Activated gamma-delta T cell treated with anti-CD3 and anti-CD28 coated beads, Interleukin-2, amount 50 U/mL, for 16 hours (primary cell): ENCODE results near the gene GPR4.
"Not testable (repeated sequence)": the region's sequence is repeated elsewhere in the genome, so short reads cannot be mapped to it uniquely, and the experiment has no call there.

ENCODE experiments used
- DNase-seq: peaks from one replicate; pipeline ENCODE4 v3.0.0-alpha.2; 2020; ENCODE audit warnings: low read depth

The GPR4 gene

DNA sequence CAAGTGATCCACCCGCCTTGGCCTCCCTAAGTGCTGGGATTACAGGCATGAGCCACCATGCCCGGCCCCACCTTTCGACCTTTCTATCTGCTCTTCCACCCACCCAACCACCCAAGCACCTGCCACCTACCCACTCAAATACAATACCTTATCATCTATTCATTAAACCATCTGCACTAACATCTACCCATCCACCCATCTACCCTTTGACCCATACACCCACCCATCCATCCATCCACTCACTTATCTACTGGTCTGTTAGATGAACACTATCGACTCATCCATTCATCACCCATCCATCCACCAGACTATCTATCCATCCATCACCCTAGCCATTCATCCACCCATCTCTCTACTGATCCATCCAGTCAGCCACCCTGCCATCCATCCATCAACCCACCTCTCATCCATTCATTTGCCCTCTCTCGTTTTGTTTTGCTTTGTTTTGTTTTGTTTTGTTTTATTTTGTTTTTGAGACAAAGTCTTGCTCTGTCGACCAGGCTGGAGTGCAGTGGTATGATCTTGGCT is 20.0 kb upstream of the GPR4 start:
- no peak for DNase-seq

DNA sequence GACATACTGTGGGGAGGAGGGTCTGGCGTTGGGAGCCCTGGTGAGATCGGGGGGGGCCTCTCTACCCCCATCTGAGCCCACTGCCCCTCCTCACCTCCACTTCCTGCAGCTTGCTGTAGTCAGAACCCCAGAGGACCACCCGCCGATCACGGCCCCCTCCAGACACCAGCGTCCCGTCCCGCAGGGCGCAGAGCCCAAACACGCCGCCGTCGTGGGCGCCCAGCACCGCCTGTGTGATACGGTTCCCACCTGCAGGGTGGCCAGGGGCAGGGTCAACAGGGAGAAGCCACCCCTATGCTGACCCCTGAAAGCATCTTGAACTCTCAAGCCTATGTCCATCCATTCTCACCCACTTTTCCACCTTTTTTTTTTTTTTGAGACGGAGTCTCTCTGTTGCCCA is 19.4 kb upstream of the GPR4 start:
- DNase-seq = no peak

DNA sequence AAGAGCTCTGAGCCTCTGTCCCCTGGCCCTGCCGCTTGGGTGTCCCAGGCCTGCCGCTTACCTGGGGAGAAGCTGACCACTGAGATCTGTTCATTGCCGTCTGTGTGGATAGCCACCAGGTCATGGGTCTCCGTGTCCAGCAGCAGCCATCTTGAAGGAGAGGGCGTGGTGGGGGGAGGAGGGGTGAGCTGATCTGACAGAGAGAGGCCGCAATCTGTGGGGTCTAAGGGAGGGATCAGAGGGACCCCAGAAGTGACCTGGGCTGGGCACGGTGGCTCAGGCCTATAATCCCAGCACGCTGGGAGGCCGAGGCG is 14.6 kb upstream of the GPR4 start:
- DNase-seq = no peak

DNA sequence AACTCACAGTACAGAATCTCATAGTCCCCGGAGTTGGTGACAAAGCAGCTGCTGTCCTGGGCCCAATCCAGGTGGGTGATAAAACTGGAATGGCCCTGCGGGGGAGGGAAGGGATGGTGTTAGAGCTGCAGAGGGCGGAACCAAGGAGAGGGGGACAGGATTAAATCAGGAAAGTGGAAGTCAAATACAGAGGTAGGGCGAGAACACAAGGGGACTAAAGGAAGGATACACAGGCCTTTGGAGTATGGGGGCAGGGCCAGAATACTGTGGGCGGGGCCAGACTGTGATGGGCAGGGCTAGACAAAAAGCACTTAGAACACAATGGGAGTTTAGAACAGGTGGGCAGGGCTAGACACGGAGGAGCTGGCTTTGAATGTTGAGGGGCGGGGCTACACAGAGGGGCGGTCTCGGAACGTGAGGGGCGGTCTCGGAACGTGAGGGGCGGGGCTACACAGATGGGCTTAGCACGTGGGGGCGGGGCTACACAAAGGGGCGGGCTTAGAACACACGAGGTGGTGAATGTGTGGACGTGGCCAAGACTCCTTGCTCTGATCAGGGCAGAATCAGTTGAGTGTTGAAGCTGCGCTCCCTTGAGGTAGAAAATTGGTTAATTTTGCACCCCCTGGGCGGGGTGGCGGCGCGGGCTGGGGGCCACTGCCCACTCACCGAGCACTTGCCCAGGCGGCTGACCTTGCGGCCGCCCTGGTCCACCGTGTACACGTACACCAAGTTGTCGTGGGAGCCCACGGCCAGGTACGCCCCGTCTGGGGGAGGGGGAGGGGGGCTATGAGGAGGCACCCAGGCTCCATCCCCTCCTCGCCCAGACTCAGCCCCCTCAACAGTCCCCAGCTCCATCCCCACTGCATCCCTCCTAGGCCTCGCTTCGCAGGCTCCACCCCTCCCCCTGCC is 14.0 kb upstream of the GPR4 start:
- peak; percentile 28 for DNase-seq

DNA sequence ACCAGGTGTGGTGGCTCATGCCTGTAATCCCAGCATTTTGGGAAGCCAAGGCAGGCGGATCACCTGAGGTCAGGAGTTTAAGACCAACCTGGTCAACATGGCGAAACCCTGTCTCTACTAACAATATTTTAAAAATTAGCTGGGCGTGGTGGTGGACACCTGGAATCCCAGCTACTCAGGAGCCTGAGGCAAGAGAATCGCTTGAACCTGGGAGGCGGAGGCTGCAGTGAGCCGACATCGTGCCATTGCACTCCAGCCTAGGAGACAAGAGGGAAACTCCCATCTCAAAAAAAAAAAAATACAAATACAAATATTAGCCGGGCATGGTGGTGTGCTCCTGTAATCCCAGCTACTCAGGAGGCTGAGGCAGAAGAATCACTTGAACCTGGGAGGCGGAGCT is 13.0 kb upstream of the GPR4 start:
- not testable (repeated sequence) for DNase-seq

DNA sequence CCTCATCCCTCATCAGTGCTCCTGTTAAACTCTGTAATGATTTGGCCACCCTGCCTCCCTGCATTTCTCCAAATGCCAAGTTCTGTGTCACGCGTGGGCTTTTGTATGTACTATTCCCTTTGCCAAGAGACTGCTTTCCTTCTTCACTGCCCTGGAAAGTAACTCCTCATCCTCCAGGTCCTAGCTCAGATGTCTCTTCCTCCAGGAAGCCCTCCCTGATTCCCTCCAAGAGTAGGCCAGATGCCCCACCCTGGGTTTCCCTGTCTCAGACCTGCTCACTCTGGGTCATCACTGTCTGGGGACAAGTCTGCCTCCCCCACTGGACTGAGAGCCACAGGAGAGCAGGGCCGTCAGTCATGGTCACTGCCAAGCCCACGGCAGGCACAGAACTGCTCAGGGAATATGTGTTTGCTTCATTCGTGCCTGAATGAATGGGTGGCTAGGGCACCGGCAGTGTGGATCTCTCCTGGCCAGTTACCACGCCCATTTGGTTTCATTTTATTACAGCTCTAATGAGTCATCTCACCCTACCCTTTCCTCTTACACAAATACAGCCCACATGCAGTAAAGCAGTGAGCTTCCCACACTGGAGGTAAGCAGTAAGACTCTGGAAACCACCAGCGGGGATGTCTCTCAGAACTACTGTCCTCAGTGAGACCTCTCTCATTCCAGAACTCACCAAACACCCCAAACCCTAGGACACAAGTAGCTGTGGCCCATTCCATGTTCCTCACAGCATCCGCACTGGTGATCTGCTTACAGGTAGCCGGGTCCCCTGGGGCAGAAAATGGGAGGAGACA is 12.1 kb upstream of the GPR4 start:
- DNase-seq = peak; percentile 7

DNA sequence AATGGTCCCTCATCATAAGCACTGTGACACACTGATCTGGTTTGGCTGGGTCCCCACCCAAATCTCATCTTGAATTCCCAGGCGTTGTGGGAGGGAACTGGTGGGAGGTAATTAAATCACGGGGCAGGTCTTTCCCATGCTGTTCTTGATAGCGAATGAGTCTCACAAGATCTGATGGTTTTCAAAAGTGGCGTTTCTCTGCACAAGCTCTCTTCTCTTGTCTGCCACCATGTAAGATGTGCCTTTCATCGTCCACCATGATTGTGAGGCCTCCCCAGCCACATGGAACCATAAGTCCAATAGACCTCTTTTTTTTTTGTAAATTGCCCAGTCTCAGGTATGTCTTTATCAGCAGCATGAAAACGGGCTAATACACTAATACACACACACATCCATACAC is 6.9 kb upstream of the GPR4 start:
- DNase-seq = no peak

DNA sequence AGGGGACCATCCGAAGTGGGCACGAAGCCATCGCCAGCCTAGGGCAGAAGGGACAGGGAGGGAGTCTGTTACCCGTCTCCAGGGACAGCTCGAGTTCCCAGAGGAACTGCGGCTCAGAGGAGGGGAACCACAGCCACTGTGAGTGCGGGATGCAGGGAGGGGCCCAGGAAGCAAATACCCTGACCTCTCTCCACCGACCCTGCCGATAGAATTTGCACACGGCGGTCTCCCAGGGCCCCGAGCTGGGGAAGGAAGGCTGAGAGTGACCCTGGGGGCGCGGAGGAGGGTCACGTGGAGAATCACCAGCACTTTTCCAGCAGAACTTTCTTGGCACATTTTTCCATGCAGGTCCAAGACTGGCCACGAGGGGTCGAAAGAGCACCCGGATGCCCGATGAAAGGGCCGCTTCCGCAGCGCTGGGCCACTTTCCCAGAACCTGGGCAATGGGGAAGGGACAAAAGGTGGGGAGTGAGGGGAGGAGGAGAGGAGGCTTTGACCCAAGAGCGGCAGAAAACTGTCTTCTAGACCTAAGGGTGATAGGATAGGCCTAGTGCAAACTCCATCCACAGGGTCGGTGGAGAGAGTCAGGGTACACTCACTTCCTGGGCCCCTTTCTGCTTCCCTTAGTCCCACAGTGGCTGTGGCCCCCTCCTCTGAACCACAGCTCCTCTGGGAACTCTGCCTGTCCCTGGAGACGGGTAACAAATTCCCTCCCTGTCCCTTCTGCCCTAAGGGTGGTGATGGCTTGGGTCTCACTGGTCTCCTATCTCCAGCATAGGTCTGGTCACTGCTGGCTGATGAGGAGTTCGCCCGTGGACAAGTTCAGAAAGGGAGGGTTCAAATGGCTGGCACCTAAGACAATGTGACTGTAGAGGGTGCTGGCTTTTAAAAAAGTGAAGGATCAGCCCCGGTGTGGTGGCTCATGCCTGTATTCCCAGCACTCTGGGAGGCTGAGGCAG is 5.3 kb upstream of the GPR4 start:
- no peak for DNase-seq

DNA sequence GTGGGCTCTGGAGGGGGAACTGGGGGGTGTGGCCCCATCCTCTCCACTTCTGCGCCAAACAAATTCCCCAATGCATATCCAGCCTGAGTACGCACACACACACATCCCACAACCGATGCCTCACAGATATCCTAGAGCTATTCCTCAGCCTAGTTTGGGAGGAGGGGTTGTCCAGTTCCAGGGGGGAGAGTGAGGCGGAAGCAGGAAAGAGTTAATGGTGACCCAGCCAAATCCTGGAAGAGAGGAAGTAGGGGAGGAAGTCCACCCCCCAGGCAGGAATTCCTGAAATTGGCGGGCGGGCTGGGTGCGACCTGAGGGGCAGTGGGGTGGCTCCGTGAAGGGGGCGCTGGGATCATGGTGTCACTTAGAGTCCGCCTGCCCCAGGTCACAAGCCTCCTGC is 897 bp downstream of the GPR4 start:
- no peak for DNase-seq

DNA sequence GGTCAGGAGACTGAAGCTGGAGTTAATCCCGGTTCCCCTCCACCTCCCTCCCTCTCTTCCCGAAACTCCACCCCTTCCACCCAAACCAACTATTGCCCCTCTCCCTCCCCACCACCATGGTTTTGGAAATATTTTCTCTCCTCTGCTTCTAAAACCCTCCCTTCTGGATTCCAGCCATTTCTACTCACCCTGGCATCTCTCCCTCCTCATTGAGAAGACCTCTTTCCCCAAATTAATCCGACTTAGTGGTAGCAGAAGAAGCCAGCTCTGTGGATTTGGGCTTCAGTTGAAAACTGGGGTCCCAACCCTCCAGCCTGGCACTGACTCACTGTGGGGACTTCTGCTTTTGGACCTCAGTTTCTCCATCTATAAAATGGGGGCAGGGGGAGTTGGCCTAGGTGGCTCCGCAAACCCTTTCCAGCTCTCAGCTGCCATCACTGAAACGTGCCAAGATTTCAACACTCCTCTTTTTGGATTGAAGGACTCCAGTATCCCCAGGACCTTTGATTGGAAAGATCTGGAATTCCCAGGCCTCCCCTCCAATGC is 1.6 kb downstream of the GPR4 start:
- DNase-seq = no peak

DNA sequence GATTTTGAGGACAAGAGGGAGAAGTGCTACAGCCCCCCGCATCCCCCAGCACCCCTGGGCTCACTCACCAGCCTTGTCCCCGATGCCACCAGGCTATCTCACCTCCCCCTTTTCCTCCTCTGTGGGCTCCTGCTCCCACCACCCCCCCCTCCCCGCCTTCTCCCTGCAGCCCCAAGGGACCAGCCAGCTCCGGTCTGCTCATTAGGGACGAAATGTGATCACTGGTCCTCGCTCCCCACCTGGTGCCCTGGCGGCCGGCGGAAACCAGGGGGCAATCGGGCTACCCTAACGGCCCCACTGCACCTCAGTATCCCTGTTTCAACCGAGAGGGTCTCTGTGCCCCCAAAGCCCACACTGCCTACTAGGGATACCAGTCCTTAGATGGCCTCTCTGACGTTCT is 2.7 kb downstream of the GPR4 start:
- DNase-seq = no peak

DNA sequence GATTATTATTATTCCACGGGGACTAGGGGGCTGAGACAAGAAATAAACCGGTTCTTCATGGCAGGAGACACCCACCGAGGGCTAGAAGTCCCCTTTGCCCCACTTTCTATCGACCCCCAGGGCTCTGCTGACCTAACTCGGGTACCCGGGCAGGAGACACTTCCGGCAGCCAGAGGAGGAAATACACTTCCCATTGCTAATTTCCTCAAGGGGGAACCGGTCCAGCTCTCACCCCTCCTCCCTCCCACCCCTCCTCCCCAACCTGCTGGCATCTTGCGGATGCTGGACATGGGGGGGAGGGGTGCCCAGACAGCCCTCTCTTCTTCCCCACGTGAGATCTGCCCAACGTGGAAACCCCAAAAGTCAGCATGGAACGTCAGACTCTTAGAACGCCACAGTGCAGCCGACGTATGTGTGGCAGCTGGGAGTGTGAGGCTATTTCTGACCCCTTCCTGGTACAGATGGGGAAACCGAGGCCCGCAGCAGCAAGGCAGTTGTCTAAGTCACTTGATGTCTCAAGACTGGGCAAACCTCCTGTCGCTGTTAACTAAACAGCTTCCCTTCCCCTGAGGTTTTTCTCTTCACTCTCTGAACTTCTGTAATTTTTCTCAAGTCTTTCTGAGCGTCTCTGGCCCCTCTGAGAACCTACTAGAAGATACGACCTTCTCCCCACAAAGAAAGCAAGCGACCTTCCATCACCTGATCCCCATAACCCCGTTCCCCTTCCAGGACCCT is 3.6 kb downstream of the GPR4 start:
- DNase-seq = no peak

DNA sequence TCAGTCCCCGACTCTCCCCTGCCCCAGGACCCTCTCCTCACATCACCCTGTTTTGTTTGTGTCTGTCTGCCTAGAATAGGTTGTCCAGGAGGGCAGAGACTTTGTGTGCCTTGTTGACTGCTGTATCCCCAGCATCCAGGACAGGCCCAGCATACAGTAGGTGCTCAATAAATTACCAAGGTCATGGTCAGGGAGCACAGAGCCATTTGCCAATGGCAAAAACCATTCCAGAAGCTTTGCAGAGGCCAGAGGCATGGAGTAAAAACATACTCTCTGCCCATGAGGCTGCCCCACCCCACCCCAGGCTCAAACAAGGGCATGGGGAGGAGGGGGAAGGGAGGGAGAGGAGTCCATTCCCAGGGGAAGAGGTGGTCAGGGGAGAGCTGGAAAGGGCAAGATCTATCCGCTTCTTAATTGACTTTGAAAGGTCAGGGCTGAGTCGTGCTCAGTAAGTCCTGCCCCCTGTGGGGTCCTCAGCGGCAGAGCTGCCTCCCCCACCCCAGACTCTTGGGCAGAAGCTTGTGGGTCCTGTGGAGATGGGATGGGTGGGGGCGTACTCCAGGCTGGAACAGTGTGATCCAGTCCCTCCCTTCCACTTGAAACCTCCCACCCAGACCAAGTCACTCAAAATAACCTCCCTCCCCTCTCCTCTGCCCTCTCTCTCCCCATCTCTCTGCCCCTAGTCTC is 4.4 kb downstream of the GPR4 start:
- DNase-seq = no peak

DNA sequence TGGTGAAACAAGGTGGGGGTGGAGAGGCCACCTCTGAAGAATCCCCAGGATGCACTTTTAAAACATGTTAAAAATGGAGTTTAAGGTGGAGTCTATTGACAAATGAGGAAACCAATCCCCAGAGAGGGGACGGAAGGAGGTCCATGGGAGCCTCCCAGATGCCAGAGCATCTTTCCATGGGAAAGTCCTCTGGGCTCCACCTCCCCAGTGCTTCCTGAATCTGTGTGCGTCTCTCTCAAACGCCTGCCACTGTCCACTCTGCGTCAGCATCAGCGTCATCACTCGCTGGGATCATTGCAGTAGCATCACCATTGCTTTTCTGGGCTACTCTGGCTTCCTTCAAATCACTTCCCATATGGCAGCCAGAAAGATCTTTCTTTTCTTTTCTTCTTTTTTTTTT is 6.2 kb downstream of the GPR4 start:
- no peak for DNase-seq

DNA sequence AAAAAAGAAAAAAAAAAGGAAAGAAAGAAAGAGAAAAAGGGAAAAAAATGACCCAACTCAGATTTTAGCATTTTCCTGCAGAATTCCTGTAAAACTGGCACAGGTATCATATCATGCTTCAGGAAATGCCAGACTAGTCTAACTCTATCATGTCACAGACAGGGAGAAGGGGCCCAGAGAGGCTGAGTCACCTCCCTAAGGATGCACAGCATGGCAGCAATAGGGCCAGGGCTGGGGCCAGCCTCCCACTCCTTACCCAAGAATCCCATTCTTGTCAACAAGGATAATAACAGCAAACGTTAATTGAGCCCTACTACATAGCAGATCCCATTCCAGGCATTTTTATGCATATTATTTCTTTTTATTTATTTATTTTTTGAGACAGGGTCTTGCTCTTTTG is 8.5 kb downstream of the GPR4 start:
- DNase-seq = no peak

DNA sequence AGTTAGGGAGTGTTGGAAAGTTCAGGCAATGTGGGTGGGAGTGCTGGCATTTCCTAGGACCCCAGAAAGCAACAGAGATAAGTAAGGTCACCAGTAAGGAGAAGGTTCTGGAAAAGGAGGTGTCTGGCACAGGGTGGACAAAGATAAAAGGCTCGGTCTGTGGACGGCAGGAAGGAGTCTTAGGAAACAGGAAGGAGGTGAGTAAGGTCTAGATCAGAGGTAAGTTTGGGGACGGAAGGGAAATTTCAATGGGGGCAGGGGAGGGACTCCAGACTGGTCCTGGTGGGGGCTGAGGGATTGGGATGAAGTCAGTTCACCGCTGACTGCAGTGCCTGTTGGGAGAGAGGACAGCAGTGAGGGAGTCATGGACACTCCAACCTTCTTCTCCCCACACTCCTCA is 9.6 kb downstream of the GPR4 start:
- DNase-seq = no peak

DNA sequence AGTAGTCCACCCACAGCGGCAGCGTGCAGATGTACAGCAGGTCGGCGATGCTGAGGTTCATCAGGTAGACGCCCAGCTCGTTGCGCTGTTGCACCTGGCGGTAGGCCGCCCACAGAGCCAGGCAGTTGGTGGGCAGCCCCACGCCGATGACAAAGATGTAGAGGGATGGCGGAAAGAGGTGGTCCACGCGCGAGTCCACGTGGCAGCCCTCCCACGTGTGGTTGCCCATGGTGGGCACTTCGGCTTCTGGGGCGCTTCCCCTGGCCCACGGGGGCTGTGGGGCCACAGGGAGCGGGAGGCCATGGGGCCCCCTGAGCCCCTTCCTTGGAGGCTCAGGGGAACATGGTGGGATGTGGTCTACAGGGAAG is 10.4 kb downstream of the GPR4 start:
- DNase-seq = no peak

DNA sequence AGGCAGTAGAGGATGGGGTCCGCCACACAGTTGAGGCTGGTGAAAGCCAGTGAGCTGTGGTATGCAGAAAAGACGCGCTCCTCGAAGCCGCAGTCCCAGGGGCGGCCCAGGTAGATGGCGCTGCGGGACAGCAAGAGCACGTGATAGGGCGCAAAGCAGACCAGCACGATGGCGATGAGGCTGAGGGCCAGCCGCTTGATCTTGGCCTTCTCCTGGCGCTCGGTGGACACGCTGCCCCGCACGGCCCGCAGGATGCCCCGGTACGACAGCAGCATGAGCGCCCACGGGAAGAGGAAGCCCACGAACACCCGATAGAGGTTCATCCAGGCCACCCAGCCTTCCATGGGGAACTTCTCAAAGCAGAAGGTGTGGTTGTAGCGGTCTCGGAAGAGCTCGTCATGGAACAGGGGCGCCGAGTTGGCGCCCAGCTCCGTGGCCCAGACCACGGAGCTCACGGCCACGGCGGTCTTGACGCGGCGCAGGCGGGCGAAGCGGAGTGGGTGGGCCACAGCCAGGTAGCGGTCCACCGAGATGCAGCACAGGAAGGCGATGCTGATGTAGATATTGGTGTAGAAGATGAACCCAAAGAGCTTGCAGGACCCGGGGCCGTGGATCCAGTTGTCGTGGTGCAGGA is 10.9 kb downstream of the GPR4 start:
- DNase-seq = no peak

DNA sequence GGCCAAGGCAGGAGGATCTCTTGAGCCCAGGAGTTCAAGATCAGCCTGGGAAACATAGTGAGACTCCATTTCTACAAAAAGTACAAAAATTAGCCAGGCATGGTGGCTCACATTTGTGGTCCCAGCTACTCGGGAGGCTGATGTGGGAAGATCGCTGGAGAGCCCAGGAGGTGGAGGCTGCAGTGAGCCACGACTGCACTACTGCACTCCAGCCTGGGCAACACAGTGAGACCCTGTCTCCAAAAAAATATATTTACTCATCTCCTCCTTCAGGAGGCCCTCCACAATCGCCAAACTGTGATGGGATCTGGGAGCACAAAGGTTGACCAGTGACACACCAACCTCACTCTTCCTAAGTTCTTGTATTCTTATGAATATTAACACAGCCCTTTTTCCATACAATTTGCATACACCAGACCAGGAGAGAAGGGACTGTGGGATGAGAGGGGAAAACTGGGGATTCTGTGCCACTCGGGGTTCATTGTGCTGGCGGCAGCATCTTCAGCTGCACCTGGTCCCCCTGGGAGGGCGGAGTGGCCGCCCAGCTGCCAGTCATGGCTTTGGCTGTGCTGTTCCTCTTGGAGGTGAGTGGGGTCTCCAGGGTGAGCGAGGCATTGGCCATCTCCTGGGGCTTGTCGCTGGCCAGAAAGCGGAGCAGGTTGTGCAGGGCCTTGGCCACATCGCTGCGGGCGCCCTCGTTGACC is 11.6 kb downstream of the GPR4 start:
- no peak for DNase-seq

DNA sequence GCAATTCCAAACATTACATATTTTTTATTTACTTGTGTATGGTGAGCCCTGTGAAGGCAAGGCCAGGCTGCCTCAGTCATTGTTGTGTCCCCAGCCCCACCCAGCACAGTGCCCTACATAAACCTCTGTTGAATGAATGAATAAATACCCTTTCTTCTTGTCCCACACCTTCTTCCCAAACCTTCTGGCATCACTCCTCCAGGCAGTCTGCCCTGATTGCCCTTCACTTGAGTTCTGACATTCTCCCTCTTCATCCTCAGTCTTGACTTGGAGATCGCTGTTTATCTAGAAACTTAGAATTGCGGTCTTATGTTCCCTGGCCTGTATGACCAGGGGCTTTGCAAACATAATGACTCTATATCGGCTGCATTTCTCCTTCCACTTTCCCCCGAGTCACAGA is 12.2 kb downstream of the GPR4 start:
- no peak for DNase-seq
